SK-N-SH treated with all-trans-retinoic acid at 6 μM for 48 hours (cell line): Measurements from ENCODE around the gene HIGD2A.

Source experiments
- ATAC-seq: fragments of 200-7000 bp; cut with Tn5 transposase; 3 replicates; pipeline ENCODE4 v1.9.1; 2020; ENCODE audit warnings: mild to moderate bottlenecking, moderate library complexity
- ARNTL ChIP-seq: fragments of 450-650 bp; formaldehyde crosslinking; IDR thresholded peaks from 2 replicates; pipeline ENCODE4 v1.5.0; 2020; ENCODE audit warnings: low read depth, mild to moderate bottlenecking, moderate library complexity, borderline replicate concordance
- BACH2 ChIP-seq: fragments of 250-450 bp; sonication (Bioruptor Pico); IDR thresholded peaks from 2 replicates; pipeline ENCODE4 v1.9.0; 2021; ENCODE audit warnings: mild to moderate bottlenecking, borderline replicate concordance
- CREB5 ChIP-seq: fragments of 250-450 bp; sonication (Bioruptor Pico); IDR thresholded peaks from 2 replicates; pipeline ENCODE4 v1.5.1; 2020; ENCODE audit warnings: low read depth, mild to moderate bottlenecking, moderate library complexity
- CSDC2 ChIP-seq: fragments of 250-450 bp; sonication (Bioruptor Pico); IDR thresholded peaks from 2 replicates; pipeline ENCODE4 v1.5.0; 2020; ENCODE audit warnings: mild to moderate bottlenecking, moderate library complexity
- CSRNP3 ChIP-seq: fragments of 250-450 bp; sonication (Bioruptor Pico); IDR thresholded peaks from 2 replicates; pipeline ENCODE4 v1.5.1; 2021; ENCODE audit warnings: mild to moderate bottlenecking, moderate library complexity
- ESRRG ChIP-seq: fragments of 250-450 bp; sonication (Bioruptor Pico); IDR thresholded peaks from 2 replicates; pipeline ENCODE4 v1.6.1; 2021; ENCODE audit warnings: mild to moderate bottlenecking
- OSR1 ChIP-seq: fragments of 250-450 bp; sonication (Bioruptor Pico); IDR thresholded peaks from 2 replicates; pipeline ENCODE4 v1.8.0; 2022; ENCODE audit warnings: moderate library complexity, mild to moderate bottlenecking, inconsistent platforms
- PATZ1 ChIP-seq: fragments of 250-450 bp; sonication (Bioruptor Pico); IDR thresholded peaks from 2 replicates; pipeline ENCODE4 v1.8.0; 2020; ENCODE audit warnings: mild to moderate bottlenecking, moderate library complexity, borderline replicate concordance
- POU6F1 ChIP-seq: fragments of 250-450 bp; sonication (Bioruptor Pico); IDR thresholded peaks from 2 replicates; pipeline ENCODE4 v1.8.0; 2021; ENCODE audit warnings: low read depth, mild to moderate bottlenecking, moderate library complexity, borderline replicate concordance
- RARB ChIP-seq: fragments of 250-450 bp; sonication (Bioruptor Pico); IDR thresholded peaks from 2 replicates; pipeline ENCODE4 v1.8.0; 2021; ENCODE audit warnings: mild to moderate bottlenecking, moderate library complexity
- TCF4 ChIP-seq: fragments of 250-450 bp; sonication (Bioruptor Pico); IDR thresholded peaks from 2 replicates; pipeline ENCODE4 v1.8.0; 2021; ENCODE audit warnings: mild to moderate bottlenecking, moderate library complexity, borderline replicate concordance
- TOX ChIP-seq: fragments of 250-450 bp; sonication (Bioruptor Pico); IDR thresholded peaks from 2 replicates; pipeline ENCODE4 v1.8.0; 2021; ENCODE audit warnings: mild to moderate bottlenecking, moderate library complexity, borderline replicate concordance
- TSHZ2 ChIP-seq: fragments of 250-450 bp; sonication (Bioruptor Pico); IDR thresholded peaks from 2 replicates; pipeline ENCODE4 v1.5.0; 2020; ENCODE audit warnings: mild to moderate bottlenecking, moderate library complexity
- ZFP3 ChIP-seq: fragments of 250-450 bp; sonication (Bioruptor Pico); IDR thresholded peaks from 2 replicates; pipeline ENCODE4 v1.5.0; 2020; ENCODE audit warnings: mild to moderate bottlenecking, moderate library complexity
- ZFP30 ChIP-seq: fragments of 450-650 bp; formaldehyde crosslinking; IDR thresholded peaks from 2 replicates; pipeline ENCODE4 v1.5.0; 2022; ENCODE audit warnings: mild to moderate bottlenecking, moderate library complexity
- ZNF70 ChIP-seq: fragments of 450-650 bp; formaldehyde crosslinking; IDR thresholded peaks from 2 replicates; pipeline ENCODE4 v1.5.0; 2020; ENCODE audit warnings: mild to moderate bottlenecking, moderate library complexity

HIGD2A gene

GRCh38 chr5:176438959-176439757, 50.6 kb downstream of the HIGD2A start:
- ATAC-seq = peak; percentile 58
- no peak for TF ChIP-seq PATZ1 (CRISPR knock-in tag)
- no peak for TF ChIP-seq ESRRG
- TF ChIP-seq OSR1 (CRISPR knock-in tag) = no peak
- no peak for TF ChIP-seq CREB5 (CRISPR knock-in tag)
- no peak for TF ChIP-seq TOX (CRISPR knock-in tag)
- TF ChIP-seq ARNTL = no peak
- no peak for TF ChIP-seq TCF4 (CRISPR knock-in tag)
- no peak for TF ChIP-seq RARB (CRISPR knock-in tag)
- TF ChIP-seq TSHZ2 (CRISPR knock-in tag) = no peak
- TF ChIP-seq POU6F1 (CRISPR knock-in tag) = no peak
- no peak for TF ChIP-seq BACH2 (CRISPR knock-in tag)
- no peak for TF ChIP-seq ZFP3
- no peak for TF ChIP-seq ZFP30 (CRISPR knock-in tag)
- no peak for TF ChIP-seq CSDC2 (CRISPR knock-in tag)
- no peak for TF ChIP-seq ZNF70
- TF ChIP-seq CSRNP3 (CRISPR knock-in tag) = no peak
